Measurements from ENCODE around the gene MRPL40. TPM values are rescaled to one million over a fixed set of nuclear protein-coding genes. Genes with fewer than 3 reads are reported as not detected.

MRPL40 gene
- total RNA-seq, 1 experiment from 2014 or later: 40.1 TPM

DNA sequence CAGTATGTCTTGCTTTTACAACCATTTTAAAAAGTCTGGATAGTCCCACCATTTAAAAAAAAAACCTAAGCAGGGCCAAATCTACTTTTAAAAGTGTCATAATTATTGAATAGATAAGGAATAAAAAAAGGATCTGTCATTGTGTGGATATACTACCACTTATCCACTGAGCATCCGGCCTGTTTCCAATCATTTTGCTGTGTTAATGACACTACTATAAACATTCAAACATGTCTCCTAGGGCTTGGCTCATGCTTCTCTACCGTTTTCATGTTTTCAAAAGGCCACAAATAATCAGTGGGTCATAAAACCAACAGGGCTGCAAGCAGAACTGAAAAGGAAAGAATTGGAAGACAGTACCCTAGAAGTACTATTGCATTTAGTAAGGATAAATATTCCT, 27.7 kb downstream of the MRPL40 start:
- Histone ChIP-seq H3K9me3 (ENCODE audit: control insufficient read depth in 1 of 2, insufficient read depth in 1 of 2, low read depth in 1 of 2, low read length in 2 of 2) (no peaks in the 10 kb centered on the region), H3K4me1 (ENCODE audit: control insufficient read depth in 1 of 2, insufficient read depth in 2 of 2, low read length in 2 of 2) (no peaks in the 10 kb centered on the region), H3K4me3 (replicated peaks in 1 of 2; ENCODE audit: low read depth in 1 of 2, low read length in 2 of 2) (no peak overlapping the region), H3K36me3 (ENCODE audit: control insufficient read depth in 1 of 2, insufficient read depth in 2 of 2, low read length in 2 of 2) (peaks cover 39 to 41% of the 10 kb centered on the region in 2 experiments), H4K20me1 (ENCODE audit: insufficient read depth) (no peaks in the 10 kb centered on the region), H3K4me2 (ENCODE audit: low read length) (no peak overlapping the region), H3K27ac (ENCODE audit: low read depth, low read length) (no peak overlapping the region), H3K9me2 (ENCODE audit: insufficient read depth) (no peaks in the 10 kb centered on the region), H3K9ac (ENCODE audit: low read length) (no peak overlapping the region), H3K79me2 (ENCODE audit: insufficient read depth, low read length) (0 out of 2 replicates have a peak, but pooled peaks cover 4% of the 10 kb centered on the region), H2AFZ (ENCODE audit: low read depth, low read length, poor library complexity, severe bottlenecking) (no peak overlapping the region), H3K27me3 (ENCODE audit: insufficient read depth, low read length) (no peaks in the 10 kb centered on the region)
- POLR2A ChIA-PET: no interaction called here
- RAD21 ChIA-PET (ENCODE audit: low non-redundant PET in 1 of 2, low total read pairs in 2 of 2, uncharacterized antibody in 2 of 2, unreplicated experiment in 2 of 2): no interaction called here
- BruUV-seq (replicated peaks): no TSS peak
- no peak for DNase-seq (ENCODE audit: low read depth, low spot score)
- intact Hi-C loops (cut with micrococcal nuclease): no loop called here
- no peak for TF ChIP-seq TCF7L2 (IDR thresholded peaks at IDR 0.05; ENCODE audit: borderline replicate concordance, extremely low read depth, insufficient read depth, insufficient read length)
- TF ChIP-seq ZNF274 (IDR thresholded peaks at IDR 0.05; ENCODE audit: low read depth, low read length): no peak
- no peak for TF ChIP-seq EGR1 (IDR thresholded peaks at IDR 0.05; ENCODE audit: low read depth)
- TF ChIP-seq SP1 (IDR thresholded peaks at IDR 0.05; ENCODE audit: low read depth): no peak
- no peak for TF ChIP-seq RAD21 (IDR thresholded peaks at IDR 0.05; ENCODE audit: low read depth)
- no peak for TF ChIP-seq YY1 (IDR thresholded peaks at IDR 0.05; ENCODE audit: extremely low read depth, insufficient replicate concordance, low read depth, low read length)
- TF ChIP-seq, protein P1, sequence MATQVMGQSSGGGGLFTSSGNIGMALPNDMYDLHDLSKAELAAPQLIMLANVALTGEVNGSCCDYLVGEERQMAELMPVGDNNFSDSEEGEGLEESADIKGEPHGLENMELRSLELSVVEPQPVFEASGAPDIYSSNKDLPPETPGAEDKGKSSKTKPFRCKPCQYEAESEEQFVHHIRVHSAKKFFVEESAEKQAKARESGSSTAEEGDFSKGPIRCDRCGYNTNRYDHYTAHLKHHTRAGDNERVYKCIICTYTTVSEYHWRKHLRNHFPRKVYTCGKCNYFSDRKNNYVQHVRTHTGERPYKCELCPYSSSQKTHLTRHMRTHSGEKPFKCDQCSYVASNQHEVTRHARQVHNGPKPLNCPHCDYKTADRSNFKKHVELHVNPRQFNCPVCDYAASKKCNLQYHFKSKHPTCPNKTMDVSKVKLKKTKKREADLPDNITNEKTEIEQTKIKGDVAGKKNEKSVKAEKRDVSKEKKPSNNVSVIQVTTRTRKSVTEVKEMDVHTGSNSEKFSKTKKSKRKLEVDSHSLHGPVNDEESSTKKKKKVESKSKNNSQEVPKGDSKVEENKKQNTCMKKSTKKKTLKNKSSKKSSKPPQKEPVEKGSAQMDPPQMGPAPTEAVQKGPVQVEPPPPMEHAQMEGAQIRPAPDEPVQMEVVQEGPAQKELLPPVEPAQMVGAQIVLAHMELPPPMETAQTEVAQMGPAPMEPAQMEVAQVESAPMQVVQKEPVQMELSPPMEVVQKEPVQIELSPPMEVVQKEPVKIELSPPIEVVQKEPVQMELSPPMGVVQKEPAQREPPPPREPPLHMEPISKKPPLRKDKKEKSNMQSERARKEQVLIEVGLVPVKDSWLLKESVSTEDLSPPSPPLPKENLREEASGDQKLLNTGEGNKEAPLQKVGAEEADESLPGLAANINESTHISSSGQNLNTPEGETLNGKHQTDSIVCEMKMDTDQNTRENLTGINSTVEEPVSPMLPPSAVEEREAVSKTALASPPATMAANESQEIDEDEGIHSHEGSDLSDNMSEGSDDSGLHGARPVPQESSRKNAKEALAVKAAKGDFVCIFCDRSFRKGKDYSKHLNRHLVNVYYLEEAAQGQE (IDR thresholded peaks at IDR 0.05; ENCODE audit: low read depth): no peak
- no peak for TF ChIP-seq POLR2AphosphoS5 (IDR thresholded peaks at IDR 0.05; ENCODE audit: low read depth, low read length)
- TF ChIP-seq CEBPB (IDR thresholded peaks at IDR 0.05; ENCODE audit: low read depth): no peak
- no peak for ATAC-seq
- CTCF ChIA-PET: no interaction called here
